ENCODE results near the gene RHEB.

RHEB gene

GRCh38 chr7:151524331-151524730 lies 4.6 kb upstream of the RHEB start:
- no peak for DNase-seq

GRCh38 chr7:151520419-151521261 lies 945 bp upstream of the RHEB start:
- DNase-seq = peak; percentile 34

GRCh38 chr7:151518947-151519764 lies 539 bp downstream of the RHEB start:
- peak; percentile 36 for DNase-seq

GRCh38 chr7:151518105-151518946 lies 1.4 kb downstream of the RHEB start:
- peak; percentile 51 for DNase-seq

GRCh38 chr7:151517601-151518104 lies 2.0 kb downstream of the RHEB start:
- no peak for DNase-seq

- DNase-seq = no peak
Measured at GRCh38 chr7:151515276-151515565, 4.5 kb downstream of the RHEB start.

- DNase-seq = no peak
Measured at GRCh38 chr7:151514461-151515275, 5.0 kb downstream of the RHEB start.

GRCh38 chr7:151513133-151513532 lies 6.6 kb downstream of the RHEB start:
- no peak for DNase-seq

GRCh38 chr7:151512353-151512752 lies 7.3 kb downstream of the RHEB start:
- no peak for DNase-seq

- no peak for DNase-seq
Measured at GRCh38 chr7:151511946-151512345, 7.7 kb downstream of the RHEB start.

- DNase-seq = no peak
Measured at GRCh38 chr7:151511270-151511669, 8.4 kb downstream of the RHEB start.

GRCh38 chr7:151509670-151510333 lies 9.9 kb downstream of the RHEB start:
- DNase-seq = no peak

- no peak for DNase-seq
Measured at GRCh38 chr7:151508991-151509390, 10.7 kb downstream of the RHEB start.

GRCh38 chr7:151507806-151508205 lies 11.9 kb downstream of the RHEB start:
- no peak for DNase-seq

- DNase-seq = no peak
Measured at GRCh38 chr7:151506901-151507382, 12.8 kb downstream of the RHEB start.

GRCh38 chr7:151505836-151506468 lies 13.7 kb downstream of the RHEB start:
- DNase-seq = no peak

- DNase-seq = no peak
Measured at GRCh38 chr7:151505433-151505832, 14.3 kb downstream of the RHEB start.

- no peak for DNase-seq
Measured at GRCh38 chr7:151504715-151505326, 14.9 kb downstream of the RHEB start.

- peak; percentile 80 for DNase-seq
Measured at GRCh38 chr7:151503902-151504714, 15.6 kb downstream of the RHEB start.

- no peak for DNase-seq
Measured at GRCh38 chr7:151501676-151502075, 18.0 kb downstream of the RHEB start.
